G401 (cell line): ENCODE data around the gene HTR3E. TPM values are rescaled to one million over a fixed set of nuclear protein-coding genes. Genes with fewer than 3 reads are reported as not detected.
"Not testable (repeated sequence)": the region's sequence is repeated elsewhere in the genome, so short reads cannot be mapped to it uniquely, and the experiment has no call there.

Source experiments
- DNase-seq: peaks from one replicate; pipeline ENCODE4 v3.0.0-alpha.2; 2015; ENCODE audit warnings: low spot score
- in situ Hi-C: cut with HindIII; loops from 2 replicates; pipeline ENCODE4 v1.10.0; 2016; ENCODE audit warnings: low sequenced_read_pairs, mixed read lengths
- total RNA-seq: library from RNA; depleted of rRNA; stranded (reverse); fragments of >200 nt; shearing (Covaris generic); gene quantifications from 2 replicates; pipeline ENCODE4 v1.2.3, GENCODE V29; 2014; rRNA removed

The HTR3E gene
- total RNA-seq, 1 experiment from 2014 or later, result not detected

GRCh38 chr3:184149123-184149522 is 52.3 kb downstream of the HTR3E start:
- DNase-seq, result no peak

GRCh38 chr3:184149770-184150169 is 52.9 kb downstream of the HTR3E start:
- not testable (repeated sequence) for DNase-seq

More at GRCh38 chr3:184149123-184149522, 52.3 kb downstream of the HTR3E start:
- in situ Hi-C loops, result no loop called here

GRCh38 chr3:184154885-184155643 is 58.2 kb downstream of the HTR3E start, which contains the start of gene DVL3:
DVL3 (plus strand) TSS chr3:184155377; CDS start chr3:184155636, 259 bp downstream.
- in situ Hi-C loops, result no loop called here
- DNase-seq, result peak; percentile 67

More at GRCh38 chr3:184149770-184150169, 52.9 kb downstream of the HTR3E start:
- in situ Hi-C loops, result not testable (repeated sequence)

GRCh38 chr3:184155644-184156521 is 59.0 kb downstream of the HTR3E start:
- no peak for DNase-seq
- in situ Hi-C loops, result no loop called here

GRCh38 chr3:184156522-184156955 is 59.7 kb downstream of the HTR3E start:
- DNase-seq, result peak; percentile 28

More at GRCh38 chr3:184156522-184156955, 59.7 kb downstream of the HTR3E start:
- in situ Hi-C loops, result no loop called here

Other genes starting within 250 kb of the HTR3E start
- gene PARL, start 212.2 kb upstream of the HTR3E start, total RNA-seq, result 79.2 and 86.5 TPM in 2 replicates
- gene ABCC5, start 79.2 kb upstream of the HTR3E start, total RNA-seq, result 7.4 and 8.6 TPM in 2 replicates
- gene HTR3D, start 65.3 kb upstream of the HTR3E start, total RNA-seq, result not detected in 2 replicates
- gene HTR3C, start 44.0 kb upstream of the HTR3E start, total RNA-seq, result not detected in 2 replicates
- gene EIF2B5, start 38.3 kb downstream of the HTR3E start, total RNA-seq, result 64.3 and 64.9 TPM in 2 replicates
- 41.6 and 47.0 TPM in 2 replicates for gene DVL3, start 58.3 kb downstream of the HTR3E start, total RNA-seq
- 330 and 352 TPM in 2 replicates for gene AP2M1, start 77.8 kb downstream of the HTR3E start, total RNA-seq
- 47.0 and 63.5 TPM in 2 replicates for gene ABCF3, start 89.1 kb downstream of the HTR3E start, total RNA-seq
- gene VWA5B2, start 132.5 kb downstream of the HTR3E start, total RNA-seq, result 0.20 and 0.43 TPM in 2 replicates
- gene ALG3, start 151.9 kb downstream of the HTR3E start, total RNA-seq, result 24.8 and 32.4 TPM in 2 replicates
- 18.8 and 23.3 TPM in 2 replicates for gene EEF1AKMT4, start 152.6 kb downstream of the HTR3E start, total RNA-seq
- 0.25 and 0.37 TPM in 2 replicates for gene CAMK2N2, start 164.5 kb downstream of the HTR3E start, total RNA-seq
- gene ECE2, start 179.0 kb downstream of the HTR3E start, total RNA-seq, result not detected in 2 replicates
- 629 and 907 TPM in 2 replicates for gene PSMD2, start 202.2 kb downstream of the HTR3E start, total RNA-seq
- gene EIF4G1, start 217.5 kb downstream of the HTR3E start, total RNA-seq, result 295 and 341 TPM in 2 replicates
- 20.7 and 31.2 TPM in 2 replicates for gene FAM131A, start 240.5 kb downstream of the HTR3E start, total RNA-seq